GM18502 (cell line): ENCODE measurements around the gene GALNT8.
A peak's percentile ranks its signal among the peaks of the same experiment; 100 is the strongest.

Experiments
- ATAC-seq: cut with Tn5 transposase; IDR thresholded peaks from one replicate; pipeline ENCODE4 v1.9.1; 2021; ENCODE audit warnings: mild to moderate bottlenecking; ENCODE audit not compliant: unreplicated experiment, poor library complexity

Gene GALNT8

DNA sequence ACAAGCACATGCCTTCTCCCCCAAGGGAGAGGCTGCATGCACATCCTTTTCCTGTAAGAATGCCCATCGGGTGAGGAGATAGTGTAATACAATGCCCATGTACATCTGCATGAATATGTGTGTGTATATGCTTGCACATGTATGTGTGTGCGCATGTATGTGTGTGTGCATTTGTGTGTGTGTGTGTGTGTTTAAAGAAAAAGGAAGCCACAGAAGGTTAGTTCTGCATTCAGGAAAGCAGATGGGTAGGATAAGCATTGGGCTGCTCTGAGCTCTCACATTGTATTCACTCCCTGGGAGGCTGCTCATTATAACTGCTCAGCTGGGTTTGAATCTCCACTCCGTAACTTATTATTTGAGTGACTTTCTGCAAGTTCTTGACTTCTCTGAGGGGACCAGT is 74.3 kb downstream of the GALNT8 start:
- no peak for ATAC-seq

DNA sequence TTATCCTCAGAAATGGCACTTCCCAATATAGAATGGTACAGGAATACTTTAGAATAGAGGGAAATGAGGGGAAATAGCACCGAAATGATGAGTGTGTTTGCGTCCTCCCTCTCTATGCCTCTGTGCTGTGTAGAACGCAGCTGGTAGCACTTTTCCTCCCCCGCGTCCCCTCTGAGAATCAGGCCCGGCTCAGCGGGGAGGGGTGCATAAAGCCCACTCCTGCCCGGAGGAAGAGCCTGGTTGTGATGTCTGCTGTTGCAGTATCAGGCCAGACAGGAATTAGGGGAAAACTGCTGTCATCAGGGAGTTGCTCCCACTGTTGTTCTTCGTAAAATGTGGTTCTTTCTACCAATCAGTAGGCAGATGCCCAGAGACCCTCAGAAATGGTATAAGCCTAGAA is 76.0 kb downstream of the GALNT8 start:
- ATAC-seq = no peak

DNA sequence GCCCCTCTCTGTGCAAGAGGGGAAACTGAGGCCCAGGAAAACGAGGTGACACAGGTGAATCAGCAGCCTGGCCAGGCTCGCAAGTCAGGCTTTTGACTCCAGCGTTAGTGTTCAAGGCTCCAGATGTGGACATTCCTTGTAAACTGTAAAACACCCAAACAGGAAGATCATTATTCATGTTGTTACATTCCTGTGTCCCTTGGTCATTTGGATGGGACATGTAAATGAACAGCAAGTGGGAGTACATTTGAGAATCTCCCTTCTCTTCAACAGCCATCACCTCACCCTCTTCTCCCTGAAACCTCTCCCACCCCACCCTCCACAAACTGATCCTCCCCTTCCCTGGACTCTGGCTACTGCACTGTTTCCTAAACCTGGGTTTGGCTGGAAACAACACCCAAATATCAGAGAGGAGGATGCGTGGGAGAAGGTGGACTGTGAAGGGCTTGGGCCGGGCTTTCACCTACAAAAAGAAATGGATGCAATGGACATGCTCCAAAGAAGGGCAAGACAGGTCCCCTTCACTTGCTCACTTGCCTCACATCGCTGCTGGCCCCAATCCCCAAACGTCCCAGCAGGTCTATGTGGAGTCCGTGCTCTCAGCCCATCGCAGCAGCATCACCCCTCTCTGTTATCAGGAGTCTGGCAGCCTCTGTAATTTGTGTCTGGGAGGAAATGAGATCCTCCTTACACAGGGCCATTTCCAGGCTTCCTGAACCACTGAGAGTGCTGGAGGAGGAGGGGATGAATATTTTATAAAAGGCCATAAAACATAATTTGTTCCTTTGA is 76.7 kb downstream of the GALNT8 start:
- no peak for ATAC-seq

DNA sequence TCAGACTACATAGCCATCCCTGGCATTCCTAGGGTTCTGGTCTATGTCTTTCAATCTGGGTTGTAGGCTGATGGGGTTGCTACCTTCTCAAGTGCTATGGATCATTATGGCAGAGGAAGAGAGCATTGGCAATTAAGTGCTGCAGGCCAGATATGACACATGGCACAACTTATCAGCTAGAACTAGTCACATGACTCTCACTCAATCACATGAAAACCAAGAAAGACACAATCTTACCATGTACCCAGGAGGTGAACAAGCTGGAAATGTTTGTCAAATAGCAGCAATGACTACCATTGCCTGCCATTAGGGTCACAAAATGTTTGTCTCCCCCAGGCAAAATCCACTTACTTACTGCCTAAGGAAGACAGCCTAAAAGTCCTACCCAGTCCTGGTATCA is 80.4 kb downstream of the GALNT8 start:
- ATAC-seq = no peak

DNA sequence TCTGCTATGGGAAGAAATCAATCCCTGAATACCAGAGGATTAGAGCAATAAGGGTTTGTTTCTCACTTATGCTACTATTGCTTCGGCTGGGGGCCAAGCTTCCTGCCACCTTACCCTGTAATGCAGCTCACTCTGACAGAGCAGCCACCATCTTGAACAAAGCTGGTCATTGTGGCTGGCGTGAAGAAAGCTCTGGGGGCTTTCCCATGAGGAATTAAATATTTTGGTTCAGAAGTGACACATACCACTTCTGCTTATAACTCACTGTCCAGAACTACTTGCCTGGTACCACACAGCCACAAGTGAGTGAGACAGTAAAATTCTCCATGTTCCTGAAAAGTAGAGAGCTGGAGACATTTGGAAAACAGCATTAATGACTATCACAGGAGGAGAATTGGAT is 82.6 kb downstream of the GALNT8 start:
- no peak for ATAC-seq

DNA sequence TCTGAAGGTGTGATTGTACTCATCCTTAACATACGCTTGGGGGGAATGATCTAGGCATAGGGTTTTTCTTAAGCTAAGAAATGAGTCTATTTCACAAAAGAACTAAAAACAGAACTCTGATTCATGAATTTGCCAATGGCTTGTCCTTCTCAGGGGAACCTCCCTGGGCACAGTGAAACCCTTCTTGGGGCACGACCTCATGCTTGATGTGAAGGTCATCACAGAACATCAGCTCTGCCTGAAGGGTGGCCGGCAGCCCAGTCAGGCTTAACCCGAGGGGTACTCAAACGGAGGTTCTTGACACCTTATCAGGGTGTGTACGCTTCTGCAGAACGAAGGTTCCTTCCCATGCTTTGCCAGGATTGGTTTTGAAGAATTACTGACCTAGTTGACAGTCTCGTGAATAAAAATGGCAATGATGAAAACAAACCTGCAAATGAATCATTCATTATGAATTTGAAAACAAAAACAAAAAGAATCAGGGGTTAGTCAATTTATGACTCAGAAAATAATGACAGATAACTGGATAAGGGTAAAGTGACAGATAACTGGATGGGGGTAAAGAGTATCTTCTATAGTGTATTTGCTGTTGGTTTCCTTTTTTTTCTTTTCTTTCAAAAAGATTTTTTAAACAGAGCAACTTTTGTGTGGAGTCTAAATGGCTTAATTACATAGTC is 86.4 kb downstream of the GALNT8 start:
- no peak for ATAC-seq

DNA sequence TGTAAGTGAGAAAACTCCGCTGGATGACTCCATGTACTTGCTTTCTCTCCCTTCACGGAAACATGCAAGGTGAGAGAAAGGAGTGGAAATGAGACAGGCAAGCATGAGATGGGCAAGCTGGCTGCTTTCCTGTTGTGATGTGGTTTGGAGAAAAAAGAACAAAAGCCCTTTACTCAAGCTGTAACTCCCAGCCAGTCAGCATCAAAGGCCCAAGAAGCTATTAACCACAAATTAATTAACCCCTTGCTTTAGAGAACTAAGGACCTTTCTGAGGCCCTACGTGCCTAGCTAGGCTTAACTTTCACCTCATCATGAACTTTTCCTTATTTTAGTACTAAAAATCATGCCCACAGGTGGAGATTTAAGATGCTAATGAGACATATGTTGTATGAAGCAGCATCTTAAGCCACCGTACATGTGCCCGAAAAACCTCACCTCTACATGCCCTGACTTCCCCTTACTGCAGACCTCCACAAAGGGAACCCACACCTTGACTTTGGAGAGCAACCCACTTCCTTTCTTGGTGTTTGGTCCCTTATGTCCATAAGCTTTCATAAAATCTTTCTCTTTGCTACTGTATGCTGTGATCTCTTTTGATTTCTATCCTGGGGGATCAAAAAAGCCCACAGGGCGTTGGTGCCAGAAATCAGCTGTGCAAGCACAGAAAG is 87.0 kb downstream of the GALNT8 start:
- no peak for ATAC-seq

DNA sequence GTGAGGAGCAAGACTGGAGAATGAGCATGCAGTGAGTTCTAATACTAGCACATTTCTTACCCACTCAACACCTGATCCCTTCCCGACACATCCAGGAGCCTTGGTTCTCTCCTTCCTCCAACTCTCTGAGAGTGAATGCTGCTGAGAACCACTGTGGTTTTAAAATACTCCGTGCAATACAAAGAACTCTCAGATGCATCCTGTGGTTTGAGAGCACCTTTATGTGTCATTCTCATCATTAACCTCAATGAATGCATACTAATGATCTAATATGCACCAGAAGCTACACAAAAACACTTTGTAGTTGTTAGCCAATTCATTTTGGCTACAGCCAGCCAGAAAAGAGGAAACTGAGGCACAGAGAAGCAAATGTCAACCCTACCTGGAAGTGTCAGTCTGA is 87.6 kb downstream of the GALNT8 start:
- no peak for ATAC-seq

DNA sequence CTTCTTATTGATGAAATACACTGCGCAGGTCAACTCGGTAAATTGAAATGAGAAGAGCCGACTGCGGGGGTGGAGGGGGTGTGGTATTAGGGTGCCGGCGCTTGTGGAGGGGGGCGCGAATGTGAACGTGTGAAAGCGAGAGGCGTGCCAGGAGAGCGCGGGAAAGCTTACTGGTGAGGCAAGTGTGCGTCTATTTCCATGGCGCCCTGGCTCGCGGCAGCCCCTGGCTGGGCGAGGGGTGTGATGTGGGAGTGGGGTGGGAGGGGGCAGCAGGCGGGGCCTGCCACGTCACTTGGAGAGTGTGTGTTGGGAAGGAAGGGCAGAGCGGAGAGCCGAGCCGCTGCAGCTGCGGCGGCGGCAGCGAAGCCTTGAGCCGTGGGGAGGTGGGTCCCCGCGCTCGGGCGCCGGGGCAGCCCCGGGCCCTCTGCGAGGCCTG is 88.8 kb downstream of the GALNT8 start:
- no peak for ATAC-seq

DNA sequence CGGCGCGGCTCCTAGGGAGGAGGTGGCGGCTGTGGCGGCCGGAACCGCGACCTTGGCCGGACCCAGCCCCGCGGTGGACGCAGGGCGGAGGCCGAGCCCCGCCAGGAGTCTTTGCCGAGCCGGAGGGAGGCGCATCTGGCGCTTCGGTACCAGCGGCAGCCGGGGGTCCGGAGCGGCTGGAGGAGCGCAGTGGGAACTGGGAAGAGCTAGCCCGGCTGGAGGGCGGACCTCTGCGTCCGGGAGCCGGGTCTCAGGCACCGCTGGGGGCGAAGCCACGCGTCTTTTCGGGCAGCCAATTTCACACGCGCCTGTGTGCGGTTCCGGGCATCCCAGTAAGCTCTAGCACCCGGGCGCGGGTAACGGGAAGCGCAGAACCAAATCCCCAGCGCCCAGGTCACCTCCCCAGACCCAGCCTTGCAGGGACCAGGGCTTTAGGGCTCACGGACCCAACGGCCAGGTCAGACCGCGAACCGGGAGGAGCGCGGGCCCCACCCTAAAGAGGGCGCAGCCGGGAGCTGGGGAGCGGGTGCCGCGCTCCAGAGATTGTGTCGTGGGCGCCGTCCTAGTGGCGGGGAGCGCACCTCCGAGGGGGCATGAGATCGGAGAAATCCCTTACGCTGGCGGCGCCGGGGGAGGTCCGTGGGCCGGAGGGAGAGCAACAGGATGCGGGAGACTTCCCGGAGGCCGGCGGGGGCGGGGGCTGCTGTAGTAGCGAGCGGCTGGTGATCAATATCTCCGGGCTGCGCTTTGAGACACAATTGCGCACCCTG is 89.4 kb downstream of the GALNT8 start:
- ATAC-seq = no peak

DNA sequence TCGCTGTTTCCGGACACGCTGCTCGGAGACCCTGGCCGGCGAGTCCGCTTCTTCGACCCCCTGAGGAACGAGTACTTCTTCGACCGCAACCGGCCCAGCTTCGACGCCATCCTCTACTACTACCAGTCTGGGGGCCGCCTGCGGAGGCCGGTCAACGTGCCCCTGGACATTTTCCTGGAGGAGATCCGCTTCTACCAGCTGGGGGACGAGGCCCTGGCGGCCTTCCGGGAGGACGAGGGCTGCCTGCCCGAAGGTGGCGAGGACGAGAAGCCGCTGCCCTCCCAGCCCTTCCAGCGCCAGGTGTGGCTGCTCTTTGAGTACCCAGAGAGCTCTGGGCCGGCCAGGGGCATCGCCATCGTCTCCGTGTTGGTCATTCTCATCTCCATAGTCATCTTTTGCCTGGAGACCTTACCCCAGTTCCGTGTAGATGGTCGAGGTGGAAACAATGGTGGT is 90.0 kb downstream of the GALNT8 start:
- no peak for ATAC-seq

DNA sequence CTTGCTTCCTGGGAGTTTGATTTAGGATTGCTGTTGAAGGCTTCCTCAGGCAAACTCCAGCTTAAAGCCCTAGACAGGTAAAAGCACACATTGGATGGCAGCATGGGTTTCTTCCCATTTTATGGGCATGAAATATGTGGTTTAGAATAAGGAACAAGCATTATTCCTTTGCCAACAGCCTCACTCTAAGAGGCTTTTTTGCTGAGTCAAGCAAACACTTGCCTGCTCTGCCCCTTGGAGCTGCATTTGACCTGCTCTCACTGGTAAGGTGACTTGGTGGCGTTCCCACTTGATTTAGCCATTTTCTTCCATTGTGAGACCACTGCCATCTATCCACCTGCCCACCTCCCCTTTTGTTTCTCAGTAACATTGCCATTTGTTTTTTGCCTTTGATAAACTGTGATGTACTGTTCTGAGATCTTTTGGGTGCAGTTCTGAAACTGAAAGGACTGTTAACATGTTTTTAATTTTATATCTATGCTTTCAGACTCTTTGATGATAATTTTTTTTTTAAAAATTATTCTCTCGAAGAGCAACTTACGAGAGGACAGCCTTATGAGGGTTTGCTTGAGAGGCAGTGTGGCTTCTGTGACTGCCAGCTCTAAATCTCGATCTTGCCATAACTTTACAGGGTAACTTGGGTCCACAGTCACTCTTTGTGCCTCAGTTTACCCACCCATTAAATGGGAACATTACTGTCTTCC is 92.6 kb downstream of the GALNT8 start:
- no peak for ATAC-seq

DNA sequence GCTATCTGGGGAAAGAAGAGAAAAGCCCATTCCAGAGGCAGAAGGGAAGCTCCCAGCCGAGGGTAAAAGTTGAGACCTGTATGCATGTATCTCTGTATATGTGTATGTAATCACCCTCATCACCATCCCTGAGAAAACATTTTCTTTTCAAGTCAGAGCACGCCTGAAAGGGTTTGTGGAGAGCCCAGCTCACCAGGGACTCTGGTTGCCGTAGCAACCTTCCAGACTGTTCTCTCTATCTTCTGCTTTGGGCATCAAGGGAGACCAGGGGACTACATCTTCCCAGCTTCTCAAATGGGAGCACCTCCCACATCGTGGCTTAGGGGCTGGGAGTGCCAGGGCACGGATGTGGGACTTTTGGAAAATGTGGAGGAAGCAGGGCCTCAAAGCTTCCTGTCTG is 93.5 kb downstream of the GALNT8 start:
- no peak for ATAC-seq

DNA sequence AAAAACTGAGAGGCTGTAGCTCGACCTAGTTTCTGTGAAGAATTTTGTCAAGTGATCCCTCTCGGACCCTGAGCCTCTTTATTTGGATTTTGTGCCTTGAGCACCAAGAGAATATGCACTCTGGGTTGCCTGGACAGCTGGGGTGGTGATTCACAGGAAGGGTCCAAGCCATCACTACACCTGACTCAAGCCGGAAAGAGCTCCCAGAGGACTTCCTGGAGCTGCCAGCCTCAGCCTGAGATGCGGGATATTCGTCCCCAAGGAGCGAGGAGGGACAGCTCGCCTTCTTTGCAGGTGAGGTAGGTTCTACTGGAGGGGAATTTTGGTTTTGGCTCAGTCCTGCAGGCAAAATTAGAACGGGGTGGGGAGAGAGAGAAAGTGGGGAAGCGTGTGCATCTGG is 94.3 kb downstream of the GALNT8 start:
- no peak for ATAC-seq

DNA sequence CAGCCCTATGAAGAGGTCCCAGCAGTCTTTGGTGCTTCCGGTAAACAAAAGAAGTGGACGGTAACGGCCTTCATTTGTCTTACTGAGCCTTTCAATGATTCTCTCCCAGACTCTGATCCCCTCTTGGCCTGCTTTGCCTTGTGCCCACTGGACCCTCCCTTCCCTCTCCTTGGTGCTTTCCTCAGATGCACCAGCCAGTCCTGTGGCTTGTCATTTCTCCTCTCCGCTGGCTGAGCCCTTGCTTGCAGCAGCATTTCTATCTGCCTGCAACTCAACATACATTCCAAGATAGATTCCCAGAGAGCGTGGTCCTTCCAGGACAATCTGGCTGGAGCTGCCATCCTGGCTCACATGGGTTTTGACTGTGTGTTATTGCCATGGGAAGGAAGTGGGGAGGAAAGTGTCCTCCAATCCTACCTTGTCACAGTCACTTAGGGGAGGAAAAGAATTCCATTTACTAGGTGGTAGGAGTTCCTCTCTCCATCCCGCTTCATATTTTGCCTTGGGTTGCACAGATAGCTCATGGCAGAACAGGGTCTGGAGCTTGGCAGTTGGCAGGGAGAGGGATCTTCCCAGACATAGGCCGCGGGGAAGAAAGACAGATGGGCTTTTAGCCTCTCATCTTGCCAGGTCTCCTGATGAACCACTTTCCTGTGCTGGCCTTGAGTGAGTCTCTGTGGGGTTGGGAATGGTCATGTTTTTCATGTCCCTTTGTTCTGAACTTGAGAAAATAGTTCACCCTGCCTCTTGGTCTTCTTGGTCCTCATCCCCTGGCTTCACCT is 96.7 kb downstream of the GALNT8 start:
- no peak for ATAC-seq

DNA sequence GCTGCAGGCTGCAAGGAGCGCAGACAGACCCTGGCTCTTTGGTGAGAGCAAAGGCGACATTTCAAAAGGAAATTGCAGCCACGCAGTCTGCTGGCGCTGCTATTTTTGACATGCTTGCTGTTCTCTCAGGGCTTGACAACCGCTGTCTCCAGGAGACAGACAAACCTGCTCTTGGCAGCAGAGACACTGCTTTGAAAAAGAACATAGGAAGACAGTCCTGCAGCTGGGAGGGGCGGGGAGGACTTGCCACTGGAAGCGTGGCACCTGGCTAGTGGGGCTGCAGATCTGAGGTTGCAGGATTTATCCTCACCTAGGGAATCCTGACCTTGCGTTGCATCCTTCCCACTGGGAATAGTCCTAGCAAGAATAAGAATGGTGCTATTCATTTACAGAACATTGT is 97.7 kb downstream of the GALNT8 start:
- no peak for ATAC-seq

DNA sequence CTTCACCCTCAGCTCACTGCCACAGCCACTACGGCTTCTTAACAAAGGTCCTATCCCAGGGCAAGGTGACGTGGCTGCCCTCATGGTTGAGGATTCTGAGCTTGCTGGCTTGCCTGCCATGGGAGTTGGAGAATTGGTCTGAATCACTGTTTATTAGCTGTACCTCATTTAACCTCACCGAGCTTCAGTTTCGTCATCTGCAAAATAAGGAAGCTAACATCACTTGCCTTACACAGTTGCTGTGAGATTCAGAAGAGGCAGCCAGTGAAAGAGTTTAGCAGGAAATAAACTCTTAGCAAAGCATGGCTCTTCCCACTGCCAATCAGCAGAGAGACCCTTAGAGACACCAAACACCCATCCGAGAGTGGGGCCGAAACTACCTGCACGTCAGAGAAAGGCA is 99.5 kb downstream of the GALNT8 start:
- peak; percentile 48 for ATAC-seq

DNA sequence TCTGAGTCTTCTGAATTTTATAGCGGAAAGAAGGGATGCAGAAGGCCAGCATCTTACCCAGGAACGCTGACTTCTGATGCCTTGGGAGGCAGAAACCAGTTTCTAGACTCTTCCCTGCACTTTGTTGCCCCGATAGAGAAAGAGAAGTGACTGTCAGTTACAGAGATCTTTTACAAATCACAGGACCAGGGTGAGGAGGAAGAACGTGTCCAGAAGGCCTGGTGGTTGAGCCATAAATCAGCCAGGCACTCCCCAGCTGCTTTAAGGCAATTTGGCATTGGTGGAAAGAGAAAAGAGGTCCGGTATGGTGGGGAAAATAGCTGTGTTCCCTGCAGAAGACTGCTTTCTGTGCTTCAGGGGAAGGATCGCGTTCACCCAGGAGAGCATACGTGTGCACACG is 100.8 kb downstream of the GALNT8 start:
- ATAC-seq = no peak
